HG03045 (cell line): ENCODE data around the gene NGDN.
"Not testable (repeated sequence)": the region's sequence is repeated elsewhere in the genome, so short reads cannot be mapped to it uniquely, and the experiment has no call there.

Source experiments
- ATAC-seq: cut with Tn5 transposase; IDR thresholded peaks from one replicate; pipeline ENCODE4 v1.9.1; 2021; ENCODE audit warnings: mild to moderate bottlenecking, moderate library complexity; ENCODE audit not compliant: unreplicated experiment

Gene NGDN, protein sequence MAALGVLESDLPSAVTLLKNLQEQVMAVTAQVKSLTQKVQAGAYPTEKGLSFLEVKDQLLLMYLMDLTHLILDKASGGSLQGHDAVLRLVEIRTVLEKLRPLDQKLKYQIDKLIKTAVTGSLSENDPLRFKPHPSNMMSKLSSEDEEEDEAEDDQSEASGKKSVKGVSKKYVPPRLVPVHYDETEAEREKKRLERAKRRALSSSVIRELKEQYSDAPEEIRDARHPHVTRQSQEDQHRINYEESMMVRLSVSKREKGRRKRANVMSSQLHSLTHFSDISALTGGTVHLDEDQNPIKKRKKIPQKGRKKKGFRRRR

GRCh38 chr14:23469127-23469905, at the start of gene NGDN:
TSS of gene NGDN (plus strand) at chr14:23469703. CDS start at chr14:23469716, 13 bp downstream.
- ATAC-seq: peak; percentile 94

GRCh38 chr14:23421594-23421993, 47.9 kb upstream of the NGDN start:
- ATAC-seq: no peak

DNA sequence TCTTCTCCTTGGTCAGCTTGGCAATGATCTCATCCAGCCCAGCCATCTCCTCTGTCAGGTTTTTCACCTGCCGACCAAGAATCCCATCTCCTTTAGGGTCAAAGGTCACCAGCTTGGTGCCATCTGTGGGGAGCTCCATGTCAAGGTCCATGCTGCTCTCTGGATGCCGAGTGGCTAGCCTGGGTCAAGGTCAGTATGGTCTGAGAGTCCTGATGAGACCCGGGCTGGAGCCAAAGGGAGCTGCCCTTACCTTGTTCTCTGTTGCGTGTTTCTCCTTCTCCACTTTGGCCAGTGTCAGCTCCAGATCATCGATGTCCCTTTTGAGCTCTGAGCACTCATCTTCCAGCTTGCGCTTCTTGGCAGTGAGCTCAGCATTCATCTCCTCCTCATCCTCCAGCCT, 45.8 kb upstream of the NGDN start:
- no peak for ATAC-seq

GRCh38 chr14:23425169-23425568, 44.3 kb upstream of the NGDN start:
- no peak for ATAC-seq

GRCh38 chr14:23425798-23426197, 43.7 kb upstream of the NGDN start:
- not testable (repeated sequence) for ATAC-seq

DNA sequence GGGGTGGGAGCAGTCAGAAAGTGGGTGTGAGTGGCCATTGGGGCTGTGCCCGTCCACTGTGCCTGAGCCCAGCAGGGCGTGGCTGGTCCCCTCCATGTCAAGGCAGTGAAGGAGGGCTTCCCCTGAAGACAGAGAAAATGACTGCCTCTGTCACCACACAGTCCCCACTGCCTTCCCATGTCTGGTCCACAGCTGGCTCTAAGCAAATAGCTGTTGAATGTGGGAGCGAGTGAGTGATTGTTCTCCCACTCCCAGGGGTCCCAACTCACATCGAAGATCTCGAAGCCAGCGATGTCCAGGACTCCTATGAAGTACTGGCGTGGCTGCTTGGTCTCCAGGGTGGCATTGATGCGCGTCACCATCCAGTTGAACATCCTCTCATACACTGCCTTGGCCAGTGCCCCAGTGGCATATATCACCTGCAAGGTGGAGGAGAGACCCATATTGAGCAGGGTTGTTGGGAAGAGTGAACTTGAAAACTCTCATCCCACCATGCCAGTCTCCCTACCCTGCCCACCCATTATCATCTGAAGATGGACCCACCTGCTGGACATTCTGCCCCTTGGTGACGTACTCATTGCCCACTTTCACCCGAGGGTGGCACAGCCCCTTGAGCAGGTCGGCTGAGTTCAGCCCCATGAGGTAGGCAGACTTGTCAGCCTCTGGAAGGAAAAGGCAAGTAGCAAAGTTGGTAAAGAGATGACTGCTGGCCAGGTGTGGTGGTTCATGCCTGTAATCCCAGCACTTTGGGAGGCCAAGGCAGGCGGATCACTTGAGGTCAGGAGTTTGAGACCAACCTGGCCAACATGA, 40.6 kb upstream of the NGDN start:
- ATAC-seq: no peak

DNA sequence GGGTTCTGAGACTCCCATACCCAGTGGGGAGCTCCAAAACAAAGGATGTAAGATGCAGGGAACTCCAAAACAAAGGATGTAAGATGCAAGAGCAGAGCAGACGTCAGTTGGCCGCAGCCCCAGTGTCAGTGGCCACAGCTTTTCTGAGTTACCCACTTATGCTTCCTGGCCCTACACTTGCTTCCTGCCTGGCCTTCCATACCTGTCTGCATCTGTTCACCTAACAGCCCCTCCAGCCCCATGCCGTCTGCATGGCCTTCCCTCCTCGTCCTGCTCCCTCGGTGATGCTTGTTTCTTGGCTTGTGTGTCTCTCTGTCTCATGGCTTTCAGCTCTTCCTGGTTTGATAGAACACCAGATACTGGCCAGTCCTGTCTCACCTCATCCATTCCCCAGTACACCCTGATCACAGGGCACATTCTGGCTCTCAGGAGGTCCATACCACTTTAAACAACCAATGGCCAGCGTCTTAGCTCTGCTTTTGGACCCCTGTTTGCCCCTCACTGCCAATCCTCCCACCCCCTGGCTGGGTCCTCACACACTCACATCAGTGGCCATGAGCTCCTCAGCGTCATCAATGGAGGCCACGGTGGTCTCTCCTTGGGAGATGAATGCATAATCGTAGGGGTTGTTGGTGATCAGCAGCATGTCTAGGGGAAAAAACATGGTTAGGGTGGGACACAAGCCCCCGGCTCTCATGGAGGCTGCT, 39.3 kb upstream of the NGDN start:
- no peak for ATAC-seq

- ATAC-seq: no peak
These were observed 38.8 kb upstream of the NGDN start for GRCh38 chr14:23430723-23431085.

GRCh38 chr14:23431486-23431885, 38.0 kb upstream of the NGDN start:
- ATAC-seq: no peak

DNA sequence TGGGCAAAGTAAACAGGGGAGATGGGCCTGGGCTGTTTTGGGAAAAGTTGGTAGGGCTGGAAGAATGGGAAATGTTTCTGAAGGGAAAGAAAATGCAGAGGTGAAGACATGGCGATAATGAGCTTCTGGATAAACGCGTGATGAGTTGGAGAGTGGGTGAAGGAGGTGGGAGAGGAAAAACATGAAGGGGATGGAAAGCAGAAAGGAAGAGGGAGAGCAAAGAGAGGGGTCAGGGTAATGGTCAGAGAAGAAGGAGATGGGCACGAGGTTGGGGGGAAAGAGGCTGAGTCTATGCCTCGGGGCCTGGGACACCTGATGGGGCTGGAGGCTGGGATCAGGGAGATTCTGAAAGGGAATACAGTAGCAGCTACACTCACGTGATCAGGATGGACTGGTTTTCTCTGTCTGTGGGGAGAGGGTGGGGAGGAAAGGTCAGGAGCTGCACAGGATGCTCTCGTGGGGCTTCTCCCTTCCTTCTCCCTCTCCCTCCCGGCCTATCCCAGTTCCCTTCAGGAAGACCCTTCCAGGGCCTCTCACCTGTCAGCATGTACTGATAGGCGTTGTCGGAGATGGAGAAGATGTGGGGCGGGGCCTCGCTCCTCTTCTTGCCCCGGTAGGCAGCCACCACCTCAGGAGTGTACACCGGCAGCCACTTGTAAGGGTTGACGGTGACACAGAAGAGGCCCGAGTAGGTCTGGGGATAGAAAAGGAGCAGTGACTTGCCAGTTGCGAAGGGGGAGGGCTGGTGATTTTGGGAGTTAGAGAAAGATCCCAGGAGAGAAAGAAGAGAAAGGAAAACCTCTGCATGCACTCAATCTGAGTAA, 37.2 kb upstream of the NGDN start:
- no peak for ATAC-seq

- ATAC-seq: no peak
These were observed 36.6 kb upstream of the NGDN start for GRCh38 chr14:23432946-23433345.

- no peak for ATAC-seq
These were observed 36.0 kb upstream of the NGDN start for GRCh38 chr14:23433457-23433856.

DNA sequence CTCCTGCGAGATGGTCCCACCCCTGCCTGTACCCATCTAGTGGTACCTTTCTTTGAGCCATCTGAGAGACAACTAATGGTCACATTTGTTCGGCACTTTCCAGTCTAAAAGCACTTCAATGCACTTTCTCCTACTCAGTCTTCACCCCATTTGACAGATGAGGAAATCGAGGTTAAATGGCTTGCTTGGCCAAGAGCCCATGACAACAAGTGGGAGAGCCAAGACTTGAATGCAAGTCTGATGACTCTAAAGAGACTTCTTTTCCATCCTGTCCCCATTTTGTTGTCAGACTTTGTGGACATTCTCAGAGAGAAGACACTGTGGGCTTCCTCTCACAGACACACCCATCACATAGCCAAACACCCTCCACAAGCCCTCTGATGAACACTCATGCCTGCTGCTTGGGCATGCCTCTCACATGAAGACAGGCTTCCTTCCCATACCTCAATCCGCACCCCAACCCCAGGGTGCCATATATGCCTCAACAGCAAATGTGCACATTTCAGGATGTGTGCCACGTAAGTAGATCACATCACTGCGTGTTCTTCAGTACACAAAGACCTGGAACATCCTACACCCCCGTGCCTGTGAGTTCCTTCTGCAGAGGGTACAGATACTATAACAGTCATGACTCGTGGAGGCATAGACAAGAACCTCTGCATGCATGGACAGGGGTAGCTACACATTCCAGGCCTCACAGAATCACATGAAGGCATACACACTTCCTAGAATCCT, 34.8 kb upstream of the NGDN start:
- ATAC-seq: no peak

GRCh38 chr14:23435543-23436326, 33.8 kb upstream of the NGDN start, which contains the start of gene MYH7:
TSS of gene MYH7 (minus strand) at chr14:23435660. CDS start at chr14:23433732, 1,928 bp downstream.
- ATAC-seq: no peak

GRCh38 chr14:23436327-23437132, 33.0 kb upstream of the NGDN start:
- ATAC-seq: no peak

GRCh38 chr14:23437133-23438100, 32.1 kb upstream of the NGDN start:
- no peak for ATAC-seq
